Measurements from ENCODE around the gene PRELID1.

The PRELID1 gene

DNA sequence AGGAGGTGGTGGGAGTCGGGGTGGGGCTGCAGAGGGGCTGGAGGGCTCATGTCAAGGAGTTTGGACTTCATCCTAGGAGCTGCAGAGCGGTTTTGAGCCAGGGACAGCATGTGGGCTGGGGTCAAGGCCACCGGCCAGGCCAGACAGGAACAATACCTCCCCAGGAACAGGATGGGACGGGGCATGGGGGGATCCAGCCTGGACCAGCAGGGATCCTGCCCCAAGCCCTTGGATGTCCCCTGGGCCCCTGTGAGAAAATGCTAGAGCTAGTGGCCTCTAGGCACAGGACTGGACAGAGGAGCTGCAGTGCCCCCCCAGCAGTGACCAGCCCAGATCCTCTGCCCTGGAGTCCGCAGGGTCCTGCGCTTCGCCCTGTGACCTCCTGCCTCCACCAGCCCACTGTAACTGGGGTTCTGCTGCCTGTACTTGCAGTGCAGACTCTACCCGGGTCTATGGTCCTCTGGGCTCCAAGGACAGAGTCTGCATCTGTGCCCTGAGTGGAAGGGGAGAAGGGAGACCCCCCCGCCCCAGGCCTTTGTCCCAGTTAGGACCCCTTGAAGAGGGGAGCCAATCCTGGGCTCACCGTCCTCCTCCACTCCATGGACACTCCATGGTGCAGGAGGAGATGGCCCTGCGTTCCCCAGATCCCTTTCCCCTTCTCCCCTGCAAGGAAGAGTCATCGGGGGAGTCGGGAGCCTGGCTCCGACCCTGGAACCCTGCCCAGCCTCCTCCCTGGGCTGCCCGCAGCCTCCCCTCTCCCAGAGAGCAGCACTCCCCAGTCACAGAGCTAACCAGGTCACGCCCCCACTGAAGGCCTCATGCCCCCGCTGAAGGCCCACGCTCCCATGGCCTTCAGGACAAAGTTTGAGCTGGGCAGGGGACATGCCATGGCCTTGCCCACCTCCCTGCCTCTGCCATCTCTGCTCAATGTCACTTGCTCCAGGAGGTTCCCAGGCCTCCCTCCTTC lies 11.1 kb downstream of the PRELID1 start:
- DNase-seq, result no peak

DNA sequence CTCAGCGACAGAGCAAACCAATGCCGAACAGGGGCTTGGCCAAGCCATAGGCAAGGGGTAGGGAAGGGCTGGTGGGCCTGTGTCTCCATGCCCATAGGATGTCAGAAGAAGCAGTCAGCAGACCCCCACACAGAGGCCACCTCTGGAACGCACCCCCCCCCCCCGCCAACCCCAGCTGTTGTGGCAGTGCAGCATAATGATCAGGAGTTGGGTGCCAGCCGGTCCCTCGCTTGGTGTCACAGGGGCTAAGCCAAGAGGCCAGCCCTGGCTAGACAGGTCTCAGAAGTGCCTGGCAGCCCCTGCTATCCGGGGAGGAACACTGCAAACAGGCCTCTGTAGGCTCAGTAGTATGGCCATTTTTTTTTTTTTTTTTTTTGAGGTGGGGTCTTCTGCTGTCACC lies 11.8 kb downstream of the PRELID1 start:
- no peak for DNase-seq

DNA sequence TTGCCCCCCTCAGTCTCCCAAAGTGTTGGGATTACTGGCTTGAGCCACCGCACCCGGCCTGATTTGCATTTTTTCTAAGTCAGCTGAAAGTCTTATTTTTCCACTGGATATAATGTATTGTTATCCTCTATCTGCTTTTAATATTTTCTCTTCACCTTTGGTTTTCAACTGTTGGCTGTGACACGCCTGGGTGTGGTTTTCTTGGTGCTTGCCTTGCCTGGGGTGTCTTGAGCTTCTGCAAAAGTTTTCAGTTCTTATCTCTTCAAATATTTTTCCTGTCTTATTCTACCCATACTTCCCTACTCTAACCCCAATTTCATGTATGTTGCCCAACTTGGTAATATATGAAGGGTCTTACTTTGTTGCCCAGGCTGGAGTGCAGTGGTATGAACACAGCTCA lies 12.4 kb downstream of the PRELID1 start:
- no peak for DNase-seq

DNA sequence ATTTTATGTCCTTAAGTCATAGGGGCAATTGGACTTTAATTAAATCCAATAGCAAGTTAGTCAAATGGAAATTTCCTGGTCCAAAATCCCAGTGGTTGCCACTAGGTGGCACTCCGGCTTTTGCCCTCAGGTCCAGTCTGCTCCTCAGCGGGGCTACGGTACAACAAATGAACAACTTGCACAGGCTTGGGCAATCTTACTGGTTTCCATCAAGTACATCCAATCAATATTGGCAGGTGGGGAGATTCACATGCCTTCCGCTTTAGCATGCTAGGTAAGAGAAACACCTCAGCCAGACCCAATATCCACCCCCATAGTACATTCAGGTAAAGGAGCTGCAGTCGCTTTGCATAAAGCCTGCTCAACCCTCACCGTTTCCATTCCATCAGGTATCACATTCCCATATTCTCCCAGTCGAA lies 14.4 kb downstream of the PRELID1 start:
- DNase-seq, result peak; percentile 37 to 52

DNA sequence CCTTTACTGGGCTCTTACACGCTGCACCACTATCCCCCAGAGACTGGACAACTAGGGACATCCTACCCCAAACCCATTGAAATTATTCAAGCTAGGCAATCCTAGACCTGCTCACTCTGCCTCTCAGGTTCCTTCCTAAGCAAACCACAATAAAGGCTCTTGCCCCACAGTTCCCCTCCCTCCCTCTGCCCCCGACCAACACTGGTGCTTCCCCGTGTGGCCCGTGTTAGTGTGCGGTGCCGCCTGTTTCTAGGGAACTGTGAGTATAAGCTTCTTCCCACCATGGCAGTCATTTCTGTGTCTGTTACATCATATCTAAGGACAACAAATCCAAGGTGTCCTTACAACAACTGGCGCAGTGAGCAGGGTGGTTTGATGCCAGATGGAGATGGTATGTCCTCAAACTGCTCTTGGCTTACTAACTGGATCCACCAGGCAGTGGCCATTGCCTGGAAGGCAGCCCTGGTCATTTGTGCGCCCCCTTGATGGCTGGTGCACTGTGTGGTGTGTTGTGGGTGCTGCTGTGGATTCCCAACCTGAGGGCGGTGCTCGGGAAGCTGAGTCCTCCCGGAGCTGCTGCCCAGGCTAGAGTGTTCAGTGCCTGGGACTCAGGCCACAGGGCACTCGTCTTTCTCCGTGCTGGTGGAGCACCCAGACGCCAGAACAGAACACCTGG lies 16.5 kb downstream of the PRELID1 start:
- no peak for DNase-seq

DNA sequence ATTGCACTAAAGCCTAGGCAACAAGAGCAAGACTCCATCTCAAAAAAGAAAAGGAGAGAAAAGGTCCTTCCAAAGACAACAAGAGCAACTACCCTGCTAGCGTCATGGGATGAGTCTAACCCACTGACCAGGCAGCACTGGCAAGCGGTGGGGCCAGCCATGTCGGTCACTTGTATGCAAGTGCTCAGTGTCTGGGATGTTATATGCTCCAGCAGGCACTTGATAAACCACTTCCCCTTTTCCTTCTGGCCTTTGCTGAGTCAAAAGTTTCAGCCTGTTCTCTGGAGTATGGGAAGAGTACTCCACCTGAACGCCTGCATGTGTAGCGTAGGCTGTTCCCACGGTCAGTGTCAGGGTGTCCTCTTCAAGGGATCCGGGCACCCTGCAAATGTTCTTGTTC lies 17.3 kb downstream of the PRELID1 start:
- DNase-seq, result no peak

DNA sequence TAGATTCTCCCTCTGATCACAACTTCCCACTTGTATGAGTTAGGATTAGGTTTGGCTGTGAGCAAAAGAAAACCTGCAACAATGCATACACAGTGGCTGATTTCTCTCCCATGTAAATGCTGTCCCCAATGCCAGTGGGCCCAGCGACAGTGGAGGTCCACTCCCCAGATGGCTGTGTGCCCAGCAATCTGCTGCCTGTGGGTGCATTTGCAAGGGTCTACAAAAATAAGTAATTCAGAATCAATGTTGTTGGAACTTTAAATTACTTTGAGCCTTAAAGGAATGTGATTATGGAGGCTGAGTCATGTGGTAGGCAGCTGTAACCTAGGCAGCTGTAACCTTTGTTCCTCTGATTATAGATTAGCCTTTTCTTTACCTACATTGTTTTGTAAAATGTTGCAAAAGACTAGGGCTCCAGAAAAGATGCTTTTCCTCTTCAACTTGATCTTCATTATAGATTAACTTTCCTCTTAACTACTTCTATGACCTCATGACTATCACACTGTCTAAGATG lies 22.3 kb downstream of the PRELID1 start:
- no peak for DNase-seq

DNA sequence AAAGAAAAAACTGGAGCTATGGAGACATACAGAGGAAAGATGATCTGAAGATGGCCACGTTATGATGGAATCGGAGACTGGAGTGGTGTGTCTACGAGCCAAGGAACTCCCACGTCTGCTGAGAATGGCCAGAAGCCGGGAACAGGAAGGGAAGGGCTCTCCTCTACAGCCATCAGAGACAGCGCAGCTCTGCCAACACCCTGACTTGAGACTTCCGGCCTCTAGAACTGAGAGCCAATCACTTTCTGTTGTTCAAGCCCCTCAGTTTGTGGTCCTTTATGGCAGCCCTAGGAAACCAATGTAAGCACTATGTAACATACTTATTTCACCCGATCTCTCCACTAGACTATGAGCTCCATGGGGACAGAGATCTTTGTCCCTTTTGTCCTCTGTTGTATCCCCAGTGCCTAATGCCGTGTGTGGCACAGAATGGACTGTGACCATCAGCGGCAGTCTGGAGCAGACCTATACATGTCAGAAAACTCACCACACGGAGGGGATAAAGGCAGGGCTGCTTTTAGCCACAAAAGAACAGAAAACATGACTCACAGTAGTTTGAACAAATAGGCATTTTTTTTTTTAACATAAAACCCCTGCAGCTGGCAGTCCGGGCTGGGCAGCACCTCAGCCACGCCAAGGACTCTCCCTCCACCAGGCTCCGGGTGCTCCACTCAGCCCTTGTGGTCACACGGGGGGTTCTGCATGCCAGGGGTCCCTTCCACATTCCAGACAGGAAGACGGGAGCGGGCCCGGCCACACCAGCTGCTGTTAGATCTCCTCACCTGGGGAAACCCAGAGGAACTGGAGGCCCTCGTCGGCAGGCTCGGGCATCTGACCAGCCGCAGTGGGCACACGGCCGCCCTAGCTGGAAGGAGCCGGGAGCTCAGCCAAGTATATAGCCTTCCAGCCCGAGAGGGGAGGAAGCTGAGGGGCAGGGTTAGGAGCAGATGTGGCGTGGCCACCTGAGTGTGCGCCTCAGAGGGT lies 24.2 kb downstream of the PRELID1 start:
- no peak for DNase-seq

DNA sequence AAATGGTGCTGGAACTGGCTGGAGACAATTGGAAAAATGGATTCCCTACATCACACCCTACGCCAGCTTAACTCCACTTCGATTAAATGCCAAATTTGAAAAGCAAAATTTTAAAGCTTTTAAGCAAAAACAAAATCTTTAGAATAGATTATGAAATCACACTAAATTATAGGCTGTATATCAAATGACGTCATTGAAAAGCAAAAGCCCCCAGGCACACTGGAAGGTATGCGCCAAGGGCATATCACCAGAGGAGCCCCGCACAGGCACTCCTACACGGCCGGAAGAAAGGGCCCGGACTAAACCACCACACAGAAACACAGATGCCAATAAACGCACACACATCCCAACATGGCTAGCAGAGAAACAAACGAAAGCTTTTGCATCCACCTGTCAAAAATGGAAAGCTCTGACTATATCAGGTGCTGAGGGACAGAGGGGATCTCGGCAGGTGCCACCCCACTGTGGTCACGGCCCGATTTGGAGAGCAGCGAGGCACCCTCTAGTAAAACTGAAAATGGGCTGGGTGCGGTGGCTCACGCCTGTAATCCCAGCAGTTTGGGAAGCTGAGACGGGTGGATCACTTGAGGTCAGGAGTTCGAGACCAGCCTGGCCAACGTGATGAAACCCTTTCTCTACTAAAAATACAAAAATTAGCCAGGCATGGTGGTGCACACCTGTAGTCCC lies 25.1 kb downstream of the PRELID1 start:
- DNase-seq, result no peak

DNA sequence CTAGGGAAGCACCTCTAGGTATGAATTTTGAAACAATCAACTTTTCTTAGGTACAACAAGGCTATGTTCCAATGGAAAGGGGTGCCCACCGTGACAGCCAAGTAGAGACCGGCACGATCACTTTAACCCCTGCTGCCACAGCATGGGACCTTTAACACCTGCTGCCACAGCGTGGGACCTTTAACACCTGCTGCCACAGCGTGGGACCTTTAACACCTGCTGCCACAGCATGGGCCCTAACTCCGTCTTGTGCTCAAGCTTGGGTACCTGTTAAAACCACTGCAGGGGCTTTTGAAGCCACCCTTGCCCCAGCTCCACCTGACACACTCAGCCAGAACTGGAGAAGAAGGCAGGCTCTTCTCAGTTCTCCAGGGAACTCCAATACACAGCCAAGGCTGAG lies 26.3 kb downstream of the PRELID1 start:
- DNase-seq, result no peak

DNA sequence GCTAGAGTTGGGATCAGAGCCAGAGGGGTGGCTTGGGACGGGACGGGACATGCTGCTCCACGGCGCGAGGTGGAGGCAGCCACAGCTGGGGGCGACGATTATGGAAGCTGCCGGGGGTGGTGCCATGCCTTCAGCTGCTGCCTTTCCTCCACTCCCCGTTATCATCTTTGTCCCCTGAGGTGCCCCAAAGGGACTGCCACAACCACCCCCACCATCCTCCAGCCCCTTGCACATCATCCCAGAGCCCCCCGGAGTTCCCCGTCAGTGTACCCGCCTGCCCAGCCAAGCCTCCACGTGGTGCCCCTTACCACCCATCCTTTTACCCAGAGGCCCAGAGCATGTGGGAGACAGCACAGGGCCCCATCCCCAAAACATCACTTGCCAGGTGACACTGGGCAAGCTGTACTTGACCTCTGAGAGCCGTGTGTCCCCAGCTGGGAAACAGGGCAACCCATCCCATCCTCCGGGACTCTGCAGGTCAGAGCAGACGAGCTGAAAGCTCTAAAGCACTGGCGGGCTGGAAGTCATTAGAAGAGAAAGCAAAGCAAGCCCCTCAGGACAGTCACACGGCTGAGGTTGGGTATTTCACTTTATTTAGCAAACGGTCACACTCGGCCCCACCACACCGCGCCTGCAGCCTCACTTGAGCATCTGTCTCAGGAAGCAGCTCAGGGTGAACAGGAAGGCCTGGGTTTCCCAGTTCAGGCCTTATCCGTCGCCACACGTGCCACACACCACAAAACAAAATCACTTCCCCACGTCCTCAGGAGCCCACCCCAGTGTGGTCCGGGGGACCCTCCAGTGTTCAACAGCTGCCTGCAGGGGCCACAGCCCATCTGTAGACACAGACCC lies 27.6 kb downstream of the PRELID1 start:
- no peak for DNase-seq

DNA sequence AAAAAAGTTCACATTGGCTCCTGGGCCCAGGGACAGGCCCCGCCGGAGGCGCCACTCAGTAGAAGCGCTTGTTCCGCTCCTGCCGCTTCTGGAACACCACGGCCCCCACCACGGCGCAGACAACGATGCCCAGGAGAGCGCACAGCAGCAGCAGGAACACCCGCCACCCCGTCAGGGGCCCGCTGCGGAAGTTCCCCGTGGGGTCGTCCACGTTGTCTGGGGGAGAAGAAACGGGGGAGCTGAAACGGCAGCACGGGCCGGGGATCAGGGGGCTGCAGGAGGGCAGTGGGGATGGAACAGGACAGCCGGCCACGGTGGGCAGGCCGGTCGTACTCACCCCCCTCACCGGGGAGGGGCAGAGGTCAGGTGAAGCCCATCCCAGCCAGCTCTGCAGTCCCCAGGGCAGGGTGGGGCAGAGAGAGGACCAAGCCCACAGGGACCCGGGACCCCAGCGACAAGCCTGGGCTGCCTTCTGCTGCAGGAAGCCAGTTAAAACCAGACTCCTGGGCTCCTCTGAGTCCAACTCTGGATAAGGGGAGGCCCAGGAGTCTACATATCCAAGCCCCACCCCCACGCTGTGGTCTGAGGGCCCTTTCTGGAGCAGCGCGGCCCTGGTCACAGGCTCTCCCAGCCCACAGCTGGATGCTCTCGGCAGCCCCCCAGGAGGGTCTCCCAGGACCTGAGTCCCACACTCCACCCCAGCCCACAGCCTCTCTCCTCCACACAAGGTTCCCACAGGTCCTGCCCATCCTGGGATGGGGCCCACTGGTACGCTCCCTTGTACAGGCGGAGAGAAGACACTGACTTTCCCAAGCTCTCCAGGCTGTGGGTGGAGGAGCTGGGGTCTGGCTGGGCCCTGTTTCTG lies 28.7 kb downstream of the PRELID1 start:
- no peak for DNase-seq

DNA sequence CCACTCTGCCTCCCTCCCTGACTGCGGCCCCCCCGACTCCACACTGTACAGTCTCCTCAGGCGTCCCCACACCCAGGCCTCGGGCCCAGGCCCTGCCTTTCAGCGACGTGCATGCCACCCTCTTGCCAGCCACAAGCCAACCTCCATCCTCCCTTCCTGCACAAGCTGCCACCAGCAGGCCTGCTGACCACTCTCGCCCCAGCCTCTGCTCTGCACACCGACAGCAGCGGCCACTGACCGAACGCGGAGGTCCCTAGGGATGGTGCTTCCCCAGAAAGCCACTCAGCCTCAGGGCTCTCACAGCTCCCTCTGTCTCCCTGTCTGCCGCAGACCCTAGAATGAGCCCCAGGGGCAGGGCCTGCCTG lies 29.3 kb downstream of the PRELID1 start:
- no peak for DNase-seq

DNA sequence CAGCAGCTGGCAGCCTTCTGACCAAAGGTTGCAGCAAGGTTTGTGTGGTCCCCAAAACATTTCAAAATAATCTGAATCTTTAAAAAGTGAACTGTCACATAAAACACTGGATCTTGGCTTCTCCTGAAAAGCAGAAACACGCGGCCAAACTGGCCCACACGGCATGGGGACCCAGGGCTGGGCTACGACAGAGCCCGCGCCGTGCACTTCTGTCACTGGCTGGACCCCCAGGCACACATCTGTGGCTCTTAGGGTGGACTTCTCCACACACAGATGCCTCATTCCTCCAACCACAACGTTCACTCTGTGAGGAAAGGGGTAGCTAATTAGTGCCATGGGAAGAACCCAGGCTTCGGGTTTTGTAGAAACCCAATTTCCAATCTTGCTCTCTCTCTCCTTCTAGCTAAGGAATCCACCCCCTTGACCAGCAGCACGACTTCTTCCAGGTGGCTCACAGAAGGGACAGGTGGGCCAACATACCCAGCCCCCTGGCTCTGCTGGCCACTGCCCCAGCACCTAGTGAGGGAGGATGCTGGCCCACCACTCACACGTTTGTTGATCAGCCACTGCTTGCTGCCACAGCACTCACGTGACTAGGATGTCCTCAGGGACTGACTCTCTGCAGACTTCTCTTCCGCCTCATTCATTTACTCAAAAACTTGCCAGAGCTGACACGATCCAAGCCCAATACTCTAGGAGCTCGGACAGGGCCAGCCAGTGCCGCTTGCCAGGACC lies 30.0 kb downstream of the PRELID1 start:
- DNase-seq, result no peak

DNA sequence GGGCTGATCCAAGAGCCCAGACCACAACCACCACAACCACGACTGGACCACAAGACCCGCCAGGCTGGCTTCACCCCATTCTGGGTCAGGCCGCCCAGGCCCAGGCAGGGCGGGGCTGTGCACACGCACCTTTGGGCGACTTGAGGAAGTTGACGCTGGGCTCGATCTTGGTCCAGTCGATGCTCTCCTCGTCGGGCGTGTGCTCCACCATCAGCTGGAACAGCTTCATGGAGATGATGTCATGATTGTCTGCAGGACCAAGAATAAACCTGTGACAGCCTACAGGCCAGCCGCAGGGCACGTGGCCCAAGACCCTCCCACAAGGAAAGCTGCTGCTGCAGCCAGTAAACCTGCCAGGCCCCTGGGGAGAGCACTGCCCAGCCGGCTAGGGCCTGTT lies 30.6 kb downstream of the PRELID1 start:
- no peak for DNase-seq

DNA sequence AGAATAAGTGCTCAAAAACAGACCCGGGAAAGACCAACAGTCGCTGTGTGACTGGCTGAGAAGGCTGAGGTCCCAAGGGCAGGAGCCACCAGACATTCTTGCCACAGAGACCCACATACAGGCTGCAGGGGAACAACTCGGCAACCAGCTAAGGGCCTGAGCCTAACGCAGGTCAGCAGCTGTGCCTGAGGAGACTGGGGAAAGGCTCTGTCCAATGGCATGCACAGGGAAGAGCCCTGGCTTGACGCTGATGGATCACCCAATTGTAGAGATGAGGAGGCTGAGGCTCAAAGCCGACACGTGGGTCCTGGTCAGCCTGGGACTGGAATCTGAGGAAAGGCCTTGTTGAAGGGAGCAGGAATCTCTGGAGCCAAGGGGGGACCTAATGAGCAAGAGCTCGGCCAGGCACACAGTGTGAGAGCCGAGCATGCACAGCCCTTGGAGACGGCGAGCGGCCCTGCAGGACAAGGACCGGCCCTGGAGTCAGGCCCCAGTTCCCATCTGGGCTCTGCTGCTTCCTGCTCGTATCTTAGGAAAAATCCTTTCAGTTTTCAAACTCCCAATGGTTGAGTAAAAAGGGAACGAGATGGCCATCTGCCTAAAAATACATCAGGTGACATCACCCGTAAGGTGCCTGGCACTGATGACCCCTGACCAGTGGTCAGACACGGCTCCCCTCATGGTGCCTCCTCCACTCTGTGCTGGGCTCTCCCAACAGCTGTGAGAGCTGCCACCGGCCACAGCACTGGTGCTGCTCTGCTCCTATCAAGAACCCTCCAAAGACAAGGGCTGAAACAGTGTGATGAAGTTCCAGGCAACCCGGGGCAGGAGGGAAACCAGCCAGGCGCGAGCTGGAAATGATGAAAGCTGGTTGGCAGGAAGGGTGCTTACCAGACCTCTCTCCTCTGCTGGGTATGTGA lies 31.4 kb downstream of the PRELID1 start:
- DNase-seq, result no peak

DNA sequence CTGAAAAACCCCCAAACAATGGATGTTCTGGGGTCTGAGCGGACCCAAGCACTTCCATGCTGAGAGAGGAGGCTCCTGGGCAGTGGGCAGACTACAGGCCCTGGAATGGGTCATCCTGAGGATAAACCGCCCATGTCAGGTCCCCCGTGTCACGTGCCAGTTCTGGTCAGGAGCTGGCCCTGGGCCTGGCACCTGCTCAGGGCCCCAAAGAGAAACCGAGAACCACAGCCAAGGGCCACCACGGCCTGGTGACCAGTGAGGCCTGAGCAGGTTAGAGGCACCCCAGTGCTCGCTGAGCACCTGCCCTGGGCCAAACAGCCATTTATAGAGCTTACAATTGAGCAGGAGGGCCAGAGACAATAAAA lies 32.1 kb downstream of the PRELID1 start:
- no peak for DNase-seq

DNA sequence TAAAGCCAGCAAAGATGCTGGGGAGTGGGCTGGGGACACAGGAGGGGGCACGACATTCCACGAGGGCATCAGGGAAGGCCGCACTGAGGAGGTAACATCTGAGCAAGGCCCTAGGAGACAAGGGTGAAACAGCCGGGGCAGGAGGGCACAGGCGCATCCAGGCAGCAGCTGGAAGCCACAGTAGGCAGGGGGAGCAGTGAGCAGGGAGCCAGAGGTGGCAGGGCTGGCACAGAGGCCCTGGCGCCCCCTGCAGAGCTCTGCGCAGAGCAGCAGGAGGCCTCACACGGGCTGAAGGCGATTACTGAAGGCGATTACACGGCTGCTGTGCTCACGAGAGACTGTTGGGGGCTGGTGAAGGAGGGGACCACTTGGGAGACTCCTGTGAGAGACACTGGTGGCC lies 32.5 kb downstream of the PRELID1 start:
- DNase-seq, result no peak

Measured in NCI-H187 (cell line).